Panc1 (cell line): Measurements from ENCODE around the gene MAT2A.

Source experiments
- CTCF ChIP-seq: fragments of 450-650 bp; IDR thresholded peaks from 2 replicates; pipeline ENCODE4 v1.5.1; 2017; ENCODE audit warnings: mild to moderate bottlenecking
- POLR2AphosphoS5 ChIP-seq: IDR thresholded peaks from 2 replicates; pipeline ENCODE4 v1.6.1; 2012; ENCODE audit warnings: mild to moderate bottlenecking, low read depth, low read length, moderate library complexity
- REST ChIP-seq, 2 experiments: IDR thresholded peaks; 2 replicates each; pipeline ENCODE4 v1.6.1; 2011 to 2012; ENCODE audit warnings: low read depth in 2 of 2, control low read depth in 1 of 2, low read length in 1 of 2, mild to moderate bottlenecking in 1 of 2, moderate library complexity in 1 of 2; ENCODE audit not compliant: insufficient read depth in 1 of 2
- SIN3A ChIP-seq: IDR thresholded peaks from 2 replicates; pipeline ENCODE4 v1.6.1; 2012; ENCODE audit warnings: low read depth, mild to moderate bottlenecking, low read length, moderate library complexity, borderline replicate concordance; ENCODE audit not compliant: insufficient read depth

GRCh38 chr2:85589982-85590791, 51.2 kb downstream of the MAT2A start:
- TF ChIP-seq CTCF (no peak), SIN3A (no peak), POLR2AphosphoS5 (no peak), REST (IDR thresholded peaks at IDR 0.05; ENCODE audit: insufficient read depth in 1 of 2, low read depth in 2 of 2, low read length in 1 of 2) (no peak)
